Right lobe of liver (tissue), 6 donors: ENCODE results near the gene RALB. TPM values are rescaled to one million over a fixed set of nuclear protein-coding genes. Genes with fewer than 3 reads are reported as not detected.
A peak's percentile ranks its signal among the peaks of the same experiment; 100 is the strongest.

Experiments used
- ATAC-seq, 4 donors: fragments of 200-7000 bp; cut with Tn5 transposase; one replicate each; pipeline ENCODE4 v1.9.1; 2020; ENCODE audit warnings: mild to moderate bottlenecking in 4 of 4, moderate library complexity in 4 of 4
- DNase-seq, 3 donors: peaks; one replicate each; pipeline ENCODE4 v3.0.0-alpha.2; 2020
- H3K27ac ChIP-seq, 3 donors: fragments of 200-600 bp; one replicate each; pipeline ENCODE4 v1.8.0; 2022
- H3K27me3 ChIP-seq, 2 donors: fragments of 200-600 bp; one replicate each; pipeline ENCODE4 v1.8.0; 2022
- H3K36me3 ChIP-seq, 4 donors: fragments of 200-600 bp; sonication (generic) in 1 of 4; one replicate each; pipeline versions ENCODE4 v1.5.1 to v1.8.0; 2017 to 2022; ENCODE audit warnings: control low read depth in 1 of 4
- H3K4me1 ChIP-seq, 4 donors: fragments of 200-600 bp; sonication (generic) in 1 of 4; one replicate each; pipeline versions ENCODE4 v1.5.1 to v1.8.0; 2017 to 2022; ENCODE audit warnings: control low read depth in 1 of 4
- H3K4me3 ChIP-seq, 3 donors: fragments of 200-600 bp; one replicate each; pipeline ENCODE4 v1.8.0; 2022
- H3K9me3 ChIP-seq, 4 donors: fragments of 200-600 bp; sonication (generic) in 1 of 4; one replicate each; pipeline versions ENCODE4 v1.5.1 to v1.8.0; 2017 to 2022; ENCODE audit warnings: control low read depth in 1 of 4
- CTCF ChIP-seq, 4 donors: fragments of 200-600 bp in 3 of 4; fragments of 450-650 bp in 1 of 4; IDR thresholded peaks; one replicate each; pipeline versions ENCODE4 v1.5.1 to v1.8.0; 2016 to 2022; ENCODE audit warnings: antibody characterized with exemption in 4 of 4, mild to moderate bottlenecking in 2 of 4
- POLR2A ChIP-seq: fragments of 450-650 bp; IDR thresholded peaks from one replicate; pipeline ENCODE4 v1.6.1; 2017; ENCODE audit warnings: antibody characterized with exemption, mild to moderate bottlenecking
- WGBS: methylation state at CpG from one replicate; pipeline ENCODE4 v1.1.6; 2018; ENCODE audit warnings: low coverage, low lambda C conversion rate; ENCODE audit not compliant: insufficient coverage; ENCODE audit errors: missing lambda C conversion rate; 5-methylcytosine and 5-hydroxymethylcytosine counted together
- intact Hi-C, 2 donors: fragments of 100-400 bp; cut with DNase I; formaldehyde crosslinking; loops; one replicate each; pipeline versions ENCODE4 v1.11.2 to v1.14.1; 2022
- total RNA-seq, 6 experiments: library from RNA; depleted of rRNA in 2 of 6; stranded (reverse); fragments of >200 nt in 2 of 6; fragmentation: NEBNext Ultra II Directional in 3 of 6; extraction: Animal tissue kit (Norgen Biotek cat#: 25700) in 3 of 6; gene quantifications; one replicate each; pipeline versions ENCODE4 v1.1.0 to v1.2.4, GENCODE V29; 2016 to 2023
- donor health status: DM: no; HTN: yes; CAD: no.
- donor health status: DM: no; HTN: no; CAD: no.
- donor health status: DM: no; HTN: no; CAD: no.
- donor health status: DM: no; HTN: yes; CAD: no.
- donor health status: DM: no; HTN: yes; CAD: no.

Gene RALB
- total RNA-seq, 6 experiments from 2014 or later: 14.5 to 26.8 (median 18.6) TPM

GRCh38 chr2:120313695-120314615, 61.3 kb downstream of the RALB start:
- peaks cover 0 to 10% (median 0%) of the 10 kb centered on the region in 4 donors for H3K4me1 ChIP-seq
- DNase-seq: peak in 2 of 3 donors; percentile 32 to 54

GRCh38 chr2:120314690-120315366, 62.2 kb downstream of the RALB start:
- WGBS: 73% methylated on average over 14 of the region's 19 CpGs
- no peaks in the 10 kb centered on the region for H3K9me3 ChIP-seq
- H3K4me3 ChIP-seq: no peak overlapping the region
- H3K27me3 ChIP-seq: no peaks in the 10 kb centered on the region
- peaks cover 0 to 10% (median 0%) of the 10 kb centered on the region in 4 donors for H3K4me1 ChIP-seq
- ATAC-seq (peak in 3 of 4 donors; percentile 7 to 20 (median 15)), DNase-seq (peak in 2 of 3 donors; percentile 47 to 51)
- no peak for TF ChIP-seq POLR2A
- TF ChIP-seq CTCF (IDR thresholded peaks at IDR 0.05): no peak
- intact Hi-C loops: loop anchor here in 1 of 2 donors (10.0 kb wide), 1 partner anchor 360 kb away; no protein-coding TSS in a partner anchor
- H3K36me3 ChIP-seq: no peaks in the 10 kb centered on the region
- no peak overlapping the region for H3K27ac ChIP-seq

More at GRCh38 chr2:120313695-120314615, 61.3 kb downstream of the RALB start:
- ATAC-seq: peak; percentile 5 to 31 (median 17)
- TF ChIP-seq POLR2A (no peak), CTCF (IDR thresholded peaks at IDR 0.05) (no peak)
- Histone ChIP-seq H3K27me3 (no peaks in the 10 kb centered on the region), H3K27ac (peak overlapping the region in 1 of 3 donors; percentile 56), H3K36me3 (no peaks in the 10 kb centered on the region), H3K4me3 (peak overlapping the region; percentile 37 to 48 (median 47)), H3K9me3 (no peaks in the 10 kb centered on the region)
- intact Hi-C loops: loop anchor here in 1 of 2 donors (10.0 kb wide), 1 partner anchor 361 kb away; no protein-coding TSS in a partner anchor
- WGBS: 32% methylated on average over 19 of the region's 39 CpGs

- intact Hi-C loops: loop anchor here in 1 of 2 donors (10.0 kb wide), 1 partner anchor 359 kb away; no protein-coding TSS in a partner anchor
- H3K36me3 ChIP-seq: no peaks in the 10 kb centered on the region
- ATAC-seq (no peak), DNase-seq (no peak)
- no peak overlapping the region for H3K27ac ChIP-seq
- peaks cover 0 to 10% (median 0%) of the 10 kb centered on the region in 4 donors for H3K4me1 ChIP-seq
- H3K4me3 ChIP-seq: no peak overlapping the region
- WGBS: 84% methylated on average over 10 of the region's 17 CpGs
- no peaks in the 10 kb centered on the region for H3K9me3 ChIP-seq
- H3K27me3 ChIP-seq: no peaks in the 10 kb centered on the region
- TF ChIP-seq POLR2A (no peak), CTCF (IDR thresholded peaks at IDR 0.05) (no peak)
Observed at GRCh38 chr2:120315367-120316033, 62.8 kb downstream of the RALB start.

- Histone ChIP-seq H3K27ac (no peak overlapping the region), H3K36me3 (no peaks in the 10 kb centered on the region), H3K27me3 (no peaks in the 10 kb centered on the region), H3K4me1 (peaks cover 0 to 10% (median 0%) of the 10 kb centered on the region in 4 donors), H3K4me3 (no peak overlapping the region), H3K9me3 (no peaks in the 10 kb centered on the region)
- TF ChIP-seq POLR2A: no peak
- no peak for TF ChIP-seq CTCF (IDR thresholded peaks at IDR 0.05)
- ATAC-seq (no peak), DNase-seq (peak in 1 of 3 donors; percentile 26)
- intact Hi-C loops: loop anchor here in 1 of 2 donors (10.0 kb wide), 1 partner anchor 359 kb away; no protein-coding TSS in a partner anchor
- WGBS: 87% methylated on average over 5 of the region's 5 CpGs
Observed at GRCh38 chr2:120316071-120316470, 63.4 kb downstream of the RALB start.
